DND-41 (cell line): ENCODE data around the gene LRRTM4.

Experiments
- CTCF ChIP-seq: IDR thresholded peaks from 2 replicates; pipeline ENCODE4 v1.5.1; 2012; ENCODE audit warnings: borderline replicate concordance, low read length, moderate library complexity, mild to moderate bottlenecking; ENCODE audit not compliant: poor library complexity, severe bottlenecking; ENCODE audit errors: extremely low read depth
- EZH2 ChIP-seq: IDR thresholded peaks from 3 replicates; pipeline ENCODE4 v1.6.1; 2012; ENCODE audit warnings: borderline replicate concordance, low read depth, mild to moderate bottlenecking, moderate library complexity, low read length, inconsistent platforms; ENCODE audit not compliant: severe bottlenecking

DNA sequence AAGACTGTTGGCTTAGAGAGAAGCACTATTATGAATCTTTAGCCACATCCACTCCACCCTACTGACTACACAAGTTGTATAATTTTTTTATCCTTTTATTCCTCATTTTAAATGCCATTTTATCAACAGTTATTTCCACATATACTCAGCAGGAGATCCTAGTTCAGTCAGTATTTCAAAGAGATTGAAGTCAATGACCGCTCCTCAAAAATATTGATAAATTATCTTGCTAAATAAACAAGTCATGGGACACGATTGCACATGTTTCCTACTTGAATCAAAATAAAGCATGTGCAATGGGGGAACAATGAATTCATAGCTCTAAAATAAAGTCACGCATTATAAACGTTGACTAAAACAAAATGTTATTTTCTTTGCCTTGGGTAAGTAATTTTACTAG lies 496.5 kb downstream of the LRRTM4 start:
- TF ChIP-seq CTCF (no peak), EZH2 (no peak)
